Measurements from ENCODE around the gene ALKAL2.

GRCh38 chr2:278312-278926, 9.5 kb downstream of the ALKAL2 start:
- TF ChIP-seq CTCF (IDR thresholded peaks at IDR 0.05) = no peak
- TF ChIP-seq POLR2A (IDR thresholded peaks at IDR 0.05; ENCODE audit: low read depth) = no peak
- no peak for TF ChIP-seq POLR2AphosphoS5 (IDR thresholded peaks at IDR 0.05)
- no peak for TF ChIP-seq EP300 (IDR thresholded peaks at IDR 0.05)

All from esophagus muscularis mucosa (tissue), 4 donors.